G401 (cell line): Measurements from ENCODE around the gene STAT4. TPM values are rescaled to one million over a fixed set of nuclear protein-coding genes. Genes with fewer than 3 reads are reported as not detected.

ENCODE experiments used
- DNase-seq: peaks from one replicate; pipeline ENCODE4 v3.0.0-alpha.2; 2015; ENCODE audit warnings: low spot score
- in situ Hi-C: cut with HindIII; loops from 2 replicates; pipeline ENCODE4 v1.10.0; 2016; ENCODE audit warnings: low sequenced_read_pairs, mixed read lengths
- total RNA-seq: library from RNA; depleted of rRNA; stranded (reverse); fragments of >200 nt; shearing (Covaris generic); gene quantifications from 2 replicates; pipeline ENCODE4 v1.2.3, GENCODE V29; 2014

STAT4 gene
- total RNA-seq, 1 experiment from 2014 or later = not detected

DNA sequence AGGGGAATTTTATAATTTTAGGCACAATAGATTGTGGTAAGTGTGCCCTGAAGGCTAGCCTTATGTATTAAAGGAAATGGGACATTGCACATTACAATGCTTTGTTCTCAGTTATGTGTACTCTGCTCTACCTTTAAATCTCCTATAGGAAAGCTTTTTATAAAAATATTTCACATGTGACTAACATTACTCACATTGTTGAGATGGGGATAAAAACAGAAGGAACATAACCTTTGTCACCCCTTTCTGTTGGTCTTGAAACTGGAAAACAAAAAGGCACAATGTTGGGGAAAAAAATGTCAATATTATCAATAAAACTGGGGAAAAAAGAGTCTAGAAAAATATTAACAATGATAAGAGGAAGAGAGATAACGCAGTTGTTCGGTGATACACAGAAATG, 119.5 kb downstream of the STAT4 start:
- in situ Hi-C loops = no loop called here
- DNase-seq = no peak

GRCh38 chr2:191030521-191031154, 120.2 kb downstream of the STAT4 start:
- in situ Hi-C loops = no loop called here
- peak; percentile 38 for DNase-seq

GRCh38 chr2:191029280-191029950, 121.4 kb downstream of the STAT4 start:
- in situ Hi-C loops = no loop called here
- no peak for DNase-seq

DNA sequence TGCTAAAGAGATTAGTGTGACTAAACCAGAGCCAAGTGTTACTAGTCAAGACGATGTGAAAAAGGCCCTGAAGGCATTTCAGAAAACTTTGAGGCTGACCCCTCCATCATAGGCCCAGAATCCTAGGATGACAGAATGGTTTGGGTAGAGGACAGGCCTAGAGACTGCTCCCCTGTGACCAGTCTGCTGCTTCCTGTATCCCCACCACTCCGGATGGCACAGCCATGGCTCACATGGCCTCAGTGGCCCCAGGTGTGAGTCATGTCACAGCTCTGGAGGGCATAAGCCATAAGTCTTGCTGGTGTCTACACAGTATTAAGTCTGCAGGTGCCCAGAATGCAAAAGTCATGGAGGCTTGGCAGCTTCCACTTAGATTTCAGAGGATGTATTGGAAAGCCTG, 124.4 kb downstream of the STAT4 start:
- in situ Hi-C loops = no loop called here

DNA sequence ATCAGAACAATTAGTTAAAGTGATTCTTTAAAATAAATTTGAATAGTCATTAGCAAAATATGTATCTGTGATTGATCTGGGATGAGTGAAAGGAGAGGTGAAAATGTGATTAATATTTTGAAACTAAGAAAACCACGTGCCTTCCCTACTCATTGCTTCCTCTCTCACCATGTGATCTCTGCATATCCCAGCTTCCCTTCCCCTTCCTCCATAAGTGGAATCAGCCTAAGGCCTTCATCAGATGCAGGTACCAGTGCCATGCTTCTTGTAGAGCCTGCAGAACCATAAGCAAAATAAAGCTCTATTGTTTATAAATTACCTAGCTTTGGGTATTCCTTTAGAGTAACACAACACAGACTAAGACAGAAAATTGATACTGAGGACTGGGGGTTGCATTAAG, 125.7 kb downstream of the STAT4 start:
- in situ Hi-C loops = no loop called here
- no peak for DNase-seq

More for the DNA sequence above, 124.4 kb downstream of the STAT4 start:
- DNase-seq = no peak

DNA sequence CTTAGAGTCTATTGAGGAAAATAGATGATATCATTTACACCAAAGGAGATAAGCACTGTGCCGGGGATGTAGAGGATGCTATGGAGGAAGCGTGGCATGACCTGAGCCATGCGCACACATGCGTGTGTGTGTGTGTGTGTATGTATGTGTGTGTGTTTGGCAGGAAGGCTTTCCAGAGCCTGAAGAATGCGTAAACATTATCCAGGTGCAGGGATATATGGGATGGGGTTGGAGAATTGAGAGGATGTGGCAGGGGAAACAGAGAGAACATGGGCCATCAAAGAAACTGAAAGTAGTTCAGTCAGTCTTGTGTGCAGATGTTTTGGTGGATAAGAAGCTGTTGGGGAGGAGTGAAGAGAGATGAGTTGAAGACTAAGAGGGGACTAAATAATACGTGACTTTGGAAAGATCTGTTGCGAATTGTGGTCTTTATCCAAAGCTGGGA, 127.5 kb downstream of the STAT4 start:
- in situ Hi-C loops = no loop called here
- no peak for DNase-seq

GRCh38 chr2:191020742-191021381, 129.9 kb downstream of the STAT4 start:
- in situ Hi-C loops = no loop called here
- DNase-seq = no peak

- in situ Hi-C loops = no loop called here
- DNase-seq = peak; percentile 93
These were observed 130.5 kb downstream of the STAT4 start for GRCh38 chr2:191020221-191020741.

- in situ Hi-C loops = no loop called here
- DNase-seq = no peak
These were observed 131.4 kb downstream of the STAT4 start for GRCh38 chr2:191019376-191019775.

DNA sequence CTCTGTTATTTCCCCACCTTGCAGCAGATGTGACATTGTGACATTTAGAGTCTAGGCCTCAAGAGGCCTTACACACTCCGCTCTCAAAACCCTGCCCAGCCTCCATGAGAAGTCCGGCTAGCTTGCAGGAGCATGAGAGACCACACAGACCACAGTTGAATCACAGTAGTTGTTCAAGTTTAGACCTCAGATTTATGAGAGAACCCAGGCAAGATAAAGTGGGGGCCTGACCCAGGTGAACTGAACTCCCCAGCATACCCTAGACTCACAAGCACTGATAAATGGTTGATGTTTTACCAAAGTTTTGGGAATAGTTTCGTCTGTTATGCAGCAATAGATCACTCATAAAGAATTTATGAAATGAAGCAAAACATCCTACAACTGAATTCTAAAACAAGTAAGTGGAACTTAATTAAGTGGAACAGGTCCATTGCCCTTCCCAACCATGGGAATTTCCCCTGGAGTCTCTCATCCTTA, 132.1 kb downstream of the STAT4 start:
- in situ Hi-C loops = no loop called here

DNA sequence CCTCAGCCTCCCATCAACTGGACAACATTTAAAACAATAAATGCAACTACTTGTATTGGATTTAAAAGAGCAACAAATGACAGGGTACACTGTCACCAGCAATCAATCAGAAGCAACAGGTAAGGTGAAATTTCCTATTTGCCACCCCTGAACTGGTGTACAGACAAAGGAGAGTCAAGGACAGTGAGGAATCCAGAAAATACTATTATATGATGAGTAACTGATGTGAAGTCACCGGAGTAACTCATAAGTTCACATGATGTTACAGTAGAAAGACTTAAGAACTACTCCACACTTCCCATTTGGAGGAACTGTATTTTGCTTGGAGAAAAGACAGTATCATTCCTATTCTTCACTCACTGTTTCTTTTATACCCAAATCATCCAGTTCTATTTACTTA, 132.7 kb downstream of the STAT4 start:
- in situ Hi-C loops = no loop called here
- no peak for DNase-seq

More for the DNA sequence above, 132.1 kb downstream of the STAT4 start:
- no peak for DNase-seq

DNA sequence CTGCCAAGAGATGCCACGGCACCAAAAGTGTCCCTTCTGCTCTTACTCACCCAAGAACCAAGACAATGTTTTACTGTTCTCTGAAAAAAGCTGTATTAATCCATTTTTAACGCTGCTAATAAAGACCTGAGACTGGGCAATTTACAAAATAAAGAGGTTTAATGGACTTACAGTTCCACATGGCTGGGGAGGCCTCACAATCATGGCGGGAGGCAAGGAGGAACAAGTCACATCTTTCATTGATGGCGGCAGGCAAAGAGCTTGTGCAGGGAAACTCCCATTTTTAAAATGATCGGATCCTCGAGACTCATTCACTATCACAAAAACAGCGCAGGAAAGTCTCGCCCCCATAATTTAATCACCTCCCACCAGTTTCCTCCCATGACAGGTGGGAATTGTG, 135.0 kb downstream of the STAT4 start:
- DNase-seq = no peak
- in situ Hi-C loops = no loop called here

DNA sequence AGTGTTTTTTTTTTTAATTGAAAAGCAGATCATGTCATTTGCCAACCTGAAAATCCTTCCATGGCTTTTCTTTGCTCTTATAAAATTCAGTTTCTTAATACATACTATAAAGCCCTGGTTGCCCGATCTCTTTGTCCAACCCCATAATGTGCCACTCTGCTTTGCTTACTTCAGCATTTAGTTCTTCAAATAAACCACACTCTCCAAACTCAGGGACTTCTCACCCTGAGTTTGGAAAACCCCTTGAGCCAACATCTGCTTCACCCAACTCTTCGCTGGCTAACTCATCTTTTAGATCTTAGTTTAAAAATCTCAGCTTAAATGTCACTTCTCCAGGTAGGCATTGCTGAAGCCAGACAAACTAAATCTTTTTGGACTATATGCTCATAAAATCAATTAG, 135.6 kb downstream of the STAT4 start:
- in situ Hi-C loops = no loop called here
- DNase-seq = no peak

- in situ Hi-C loops = no loop called here
- DNase-seq = no peak
These were observed 136.2 kb downstream of the STAT4 start for GRCh38 chr2:191014653-191015020.

DNA sequence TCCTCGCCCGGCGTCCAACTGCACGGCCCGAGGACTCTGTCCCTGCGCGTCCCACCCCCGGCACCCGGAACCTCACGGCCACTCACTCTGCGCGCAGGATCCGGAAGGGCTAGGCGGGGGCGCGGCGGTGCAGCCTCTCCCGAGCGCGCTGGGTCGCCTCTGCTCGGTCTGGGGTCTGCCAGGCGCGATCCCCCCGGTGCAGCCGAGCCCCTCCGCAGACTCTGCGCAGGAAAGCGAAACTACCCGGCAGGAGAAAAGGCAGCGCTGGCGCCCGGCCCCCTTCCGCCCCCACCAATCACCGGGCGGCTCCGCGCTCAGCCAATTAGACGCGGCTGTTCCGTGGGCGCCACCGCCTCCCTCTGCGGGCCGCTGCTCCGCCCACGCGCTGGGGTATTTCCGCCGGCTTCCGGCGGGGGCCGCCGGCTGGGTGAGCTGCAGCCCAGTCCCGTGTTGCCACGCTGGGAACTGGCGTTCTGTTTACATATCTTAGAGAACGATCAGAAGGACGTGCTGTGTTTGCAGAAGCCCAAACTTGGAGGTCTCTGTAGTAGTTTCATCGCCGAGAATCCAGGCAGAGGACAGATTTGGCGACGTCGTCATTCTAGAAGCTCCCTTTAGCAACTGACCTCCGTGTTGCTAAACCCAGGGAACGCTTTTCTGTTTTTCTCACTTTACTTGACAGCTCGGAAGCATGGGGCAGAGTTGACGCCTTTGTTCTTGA, 136.7 kb downstream of the STAT4 start, which contains the start of gene STAT1:
TSS of gene STAT1 (minus strand) at position 240 of the 721 bp plus-strand sequence. CDS start 4,168 bp downstream, outside the sequence.
- in situ Hi-C loops = no loop called here
- peak; percentile 88 for DNase-seq

- in situ Hi-C loops = no loop called here
- DNase-seq = peak; percentile 64
These were observed 137.2 kb downstream of the STAT4 start for GRCh38 chr2:191013682-191013931.

DNA sequence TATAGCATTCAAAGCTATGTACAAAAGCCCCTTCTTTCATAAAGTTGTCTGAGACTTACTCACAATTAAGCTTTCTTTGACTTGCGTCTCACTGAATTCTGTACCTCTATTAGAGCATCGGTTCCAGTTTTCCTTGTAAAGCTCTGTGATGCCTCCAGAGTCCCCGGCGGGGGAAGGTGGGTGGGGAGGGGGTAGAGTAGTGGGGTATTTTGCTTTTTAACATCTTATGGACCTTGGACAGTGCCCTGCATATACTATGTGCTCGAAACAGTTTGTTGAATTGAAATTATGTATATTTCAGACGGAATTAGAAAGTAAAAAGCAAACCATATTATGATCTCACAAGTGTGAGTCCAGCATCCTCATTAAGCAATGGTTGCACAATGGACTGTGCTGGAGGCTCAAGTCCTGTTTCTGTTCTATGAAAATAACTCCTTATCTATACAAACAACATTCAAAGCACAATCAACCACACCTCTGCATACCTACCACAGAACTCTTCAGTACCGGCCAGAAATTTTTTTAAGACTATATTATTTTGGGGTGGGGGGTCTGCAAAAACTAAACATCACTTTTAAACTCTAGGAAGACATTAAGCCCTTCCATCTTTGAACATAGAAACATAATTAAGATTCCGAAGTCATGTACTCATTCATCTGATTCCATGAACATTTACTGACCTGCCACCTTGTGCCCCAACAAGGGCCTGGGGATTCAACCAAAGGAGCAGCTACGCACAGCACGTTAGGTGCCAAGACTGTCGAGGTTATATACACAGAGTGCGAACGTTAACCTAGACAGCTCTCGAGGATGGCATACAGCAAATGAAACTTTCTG, 137.7 kb downstream of the STAT4 start:
- in situ Hi-C loops = no loop called here
- DNase-seq = no peak

DNA sequence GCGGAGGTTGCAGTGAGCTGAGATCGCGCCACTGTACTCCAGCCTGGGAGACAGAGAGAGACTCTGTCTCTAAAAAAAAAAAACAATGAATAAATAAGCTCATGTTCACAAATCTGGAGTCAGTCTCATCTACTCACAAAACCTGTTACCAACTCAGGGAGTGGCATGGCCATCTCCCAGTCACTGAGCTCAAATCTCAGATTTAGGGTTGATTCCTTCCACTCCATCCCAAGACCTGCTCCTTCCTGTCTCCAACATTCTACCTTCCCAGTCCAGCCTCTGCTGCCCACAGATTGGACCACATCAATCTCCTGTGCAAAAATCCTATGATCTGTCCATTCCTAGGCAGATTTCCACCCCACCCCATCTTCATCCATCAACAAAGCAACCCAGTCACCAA, 138.4 kb downstream of the STAT4 start:
- DNase-seq = no peak
- in situ Hi-C loops = no loop called here
